Measurements from ENCODE around the gene SCO2.

Gene SCO2

GRCh38 chr22:50548921-50549790 lies 23.8 kb upstream of the SCO2 start:
- H3K9me3 ChIP-seq (ENCODE audit: control insufficient read depth, low read length): no peaks in the 10 kb centered on the region
- H3K4me1 ChIP-seq (ENCODE audit: control insufficient read depth, insufficient read depth, low read length, poor library complexity, severe bottlenecking): peaks cover 5% of the 10 kb centered on the region
- H3K27ac ChIP-seq (ENCODE audit: low read depth, low read length, severe bottlenecking): no peak overlapping the region
- no peaks in the 10 kb centered on the region for H3K36me3 ChIP-seq (ENCODE audit: control insufficient read depth, insufficient read depth, low read length)
- H3K4me3 ChIP-seq (ENCODE audit: extremely low read depth, insufficient read depth, low read length, poor library complexity, severe bottlenecking): no peak overlapping the region
- WGBS, 2 experiments (ENCODE audit: insufficient coverage in 2 of 2): 93 to 97% methylated on average over 56 to 66 of the region's 68 CpGs

- WGBS, 2 experiments (ENCODE audit: insufficient coverage in 2 of 2): 93 to 96% methylated on average over 27 to 46 of the region's 56 CpGs
- H3K36me3 ChIP-seq (ENCODE audit: control insufficient read depth, insufficient read depth, low read length): no peaks in the 10 kb centered on the region
- H3K9me3 ChIP-seq (ENCODE audit: control insufficient read depth, low read length): no peaks in the 10 kb centered on the region
- H3K27ac ChIP-seq (ENCODE audit: low read depth, low read length, severe bottlenecking): no peak overlapping the region
- no peak overlapping the region for H3K4me3 ChIP-seq (ENCODE audit: extremely low read depth, insufficient read depth, low read length, poor library complexity, severe bottlenecking)
- H3K4me1 ChIP-seq (ENCODE audit: control insufficient read depth, insufficient read depth, low read length, poor library complexity, severe bottlenecking): peaks cover 5% of the 10 kb centered on the region
These were observed 22.9 kb upstream of the SCO2 start for GRCh38 chr22:50548040-50548920.

- Histone ChIP-seq H3K36me3 (ENCODE audit: control insufficient read depth, insufficient read depth, low read length) (no peaks in the 10 kb centered on the region), H3K27ac (ENCODE audit: low read depth, low read length, severe bottlenecking) (no peak overlapping the region), H3K4me3 (ENCODE audit: extremely low read depth, insufficient read depth, low read length, poor library complexity, severe bottlenecking) (no peak overlapping the region), H3K4me1 (ENCODE audit: control insufficient read depth, insufficient read depth, low read length, poor library complexity, severe bottlenecking) (peaks cover 5% of the 10 kb centered on the region), H3K9me3 (ENCODE audit: control insufficient read depth, low read length) (no peaks in the 10 kb centered on the region)
- WGBS, 2 experiments (ENCODE audit: insufficient coverage in 2 of 2): 92 to 95% methylated on average over 28 to 34 of the region's 35 CpGs
These were observed 22.0 kb upstream of the SCO2 start for GRCh38 chr22:50547263-50547985.

- no peaks in the 10 kb centered on the region for H3K9me3 ChIP-seq (ENCODE audit: control insufficient read depth, low read length)
- H3K4me3 ChIP-seq (ENCODE audit: extremely low read depth, insufficient read depth, low read length, poor library complexity, severe bottlenecking): no peak overlapping the region
- 96 to 97% methylated on average over 64 to 78 of the region's 78 CpGs for WGBS, 2 experiments (ENCODE audit: insufficient coverage in 2 of 2)
- peaks cover 5% of the 10 kb centered on the region for H3K4me1 ChIP-seq (ENCODE audit: control insufficient read depth, insufficient read depth, low read length, poor library complexity, severe bottlenecking)
- H3K36me3 ChIP-seq (ENCODE audit: control insufficient read depth, insufficient read depth, low read length): no peaks in the 10 kb centered on the region
- H3K27ac ChIP-seq (ENCODE audit: low read depth, low read length, severe bottlenecking): no peak overlapping the region
These were observed 21.2 kb upstream of the SCO2 start for GRCh38 chr22:50546326-50547262.

GRCh38 chr22:50545522-50546325 lies 20.3 kb upstream of the SCO2 start, which contains the start of gene KLHDC7B:
Gene KLHDC7B, plus strand, starts transcription at chr22:50545899. Its CDS starts 345 bp downstream, at chr22:50546244.
- Histone ChIP-seq H3K4me3 (ENCODE audit: extremely low read depth, insufficient read depth, low read length, poor library complexity, severe bottlenecking) (no peak within 1 kb of the TSS), H3K27ac (ENCODE audit: low read depth, low read length, severe bottlenecking) (no peak within 1 kb of the TSS), H3K9me3 (ENCODE audit: control insufficient read depth, low read length) (no peaks in the 10 kb centered on the region), H3K36me3 (ENCODE audit: control insufficient read depth, insufficient read depth, low read length) (no peaks in the 10 kb centered on the region), H3K4me1 (ENCODE audit: control insufficient read depth, insufficient read depth, low read length, poor library complexity, severe bottlenecking) (peaks cover 5% of the 10 kb centered on the region)
- WGBS, 2 experiments (ENCODE audit: insufficient coverage in 2 of 2): 85 to 94% methylated on average over 7 to 9 of the region's 10 CpGs

GRCh38 chr22:50544746-50545253 lies 19.4 kb upstream of the SCO2 start:
- WGBS, 2 experiments (ENCODE audit: insufficient coverage in 2 of 2): 88 to 92% methylated on average over 4 of the region's 5 CpGs
- H3K4me3 ChIP-seq (ENCODE audit: extremely low read depth, insufficient read depth, low read length, poor library complexity, severe bottlenecking): no peak overlapping the region

GRCh38 chr22:50544078-50544745 lies 18.8 kb upstream of the SCO2 start:
- H3K4me3 ChIP-seq (ENCODE audit: extremely low read depth, insufficient read depth, low read length, poor library complexity, severe bottlenecking): no peak overlapping the region
- H3K36me3 ChIP-seq (ENCODE audit: control insufficient read depth, insufficient read depth, low read length): no peaks in the 10 kb centered on the region
- H3K4me1 ChIP-seq (ENCODE audit: control insufficient read depth, insufficient read depth, low read length, poor library complexity, severe bottlenecking): peaks cover 5% of the 10 kb centered on the region
- 7 to 8% methylated on average over 38 to 47 of the region's 52 CpGs for WGBS, 2 experiments (ENCODE audit: insufficient coverage in 2 of 2)
- no peaks in the 10 kb centered on the region for H3K9me3 ChIP-seq (ENCODE audit: control insufficient read depth, low read length)
- H3K27ac ChIP-seq (ENCODE audit: low read depth, low read length, severe bottlenecking): no peak overlapping the region

More at GRCh38 chr22:50544746-50545253, 19.4 kb upstream of the SCO2 start:
- Histone ChIP-seq H3K36me3 (ENCODE audit: control insufficient read depth, insufficient read depth, low read length) (no peaks in the 10 kb centered on the region), H3K4me1 (ENCODE audit: control insufficient read depth, insufficient read depth, low read length, poor library complexity, severe bottlenecking) (peaks cover 5% of the 10 kb centered on the region), H3K27ac (ENCODE audit: low read depth, low read length, severe bottlenecking) (no peak overlapping the region), H3K9me3 (ENCODE audit: control insufficient read depth, low read length) (no peaks in the 10 kb centered on the region)

- Histone ChIP-seq H3K27ac (ENCODE audit: low read depth, low read length, severe bottlenecking) (no peak overlapping the region), H3K4me1 (ENCODE audit: control insufficient read depth, insufficient read depth, low read length, poor library complexity, severe bottlenecking) (peaks cover 5% of the 10 kb centered on the region), H3K36me3 (ENCODE audit: control insufficient read depth, insufficient read depth, low read length) (no peaks in the 10 kb centered on the region), H3K4me3 (ENCODE audit: extremely low read depth, insufficient read depth, low read length, poor library complexity, severe bottlenecking) (no peak overlapping the region), H3K9me3 (ENCODE audit: control insufficient read depth, low read length) (no peaks in the 10 kb centered on the region)
- 93 to 98% methylated on average over 16 of the region's 19 CpGs for WGBS, 2 experiments (ENCODE audit: insufficient coverage in 2 of 2)
These were observed 17.1 kb upstream of the SCO2 start for GRCh38 chr22:50542416-50542927.
